ENCODE measurements around the gene SFXN4.
"Not testable (repeated sequence)": the region's sequence is repeated elsewhere in the genome, so short reads cannot be mapped to it uniquely, and the experiment has no call there.

SFXN4 gene

GRCh38 chr10:119105899-119106298 is 59.6 kb downstream of the SFXN4 start:
- not testable (repeated sequence) for DNase-seq (ENCODE audit: low read depth)

DNA sequence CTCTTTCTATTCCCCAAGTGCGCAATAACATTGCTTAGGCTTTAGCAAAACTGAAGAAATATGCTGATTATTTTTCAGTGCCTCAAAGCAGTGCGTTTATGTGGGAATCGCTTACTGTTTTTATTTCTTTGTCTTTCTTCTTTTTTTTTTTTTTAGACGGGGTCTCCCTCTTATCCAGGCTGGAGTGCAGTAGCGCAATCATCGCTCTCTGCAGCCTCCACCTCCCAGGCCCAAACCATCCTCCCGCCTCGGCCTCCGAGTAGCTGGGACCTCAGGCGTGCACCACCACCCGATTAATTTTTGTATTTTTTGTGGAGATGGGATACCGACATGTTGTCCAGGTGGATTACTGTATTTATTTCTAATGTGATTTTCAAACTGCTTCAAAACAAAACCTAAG is 60.4 kb downstream of the SFXN4 start:
- no peak for DNase-seq (ENCODE audit: low read depth)

GRCh38 chr10:119104654-119105015 is 60.9 kb downstream of the SFXN4 start:
- DNase-seq (ENCODE audit: low read depth), result peak; percentile 31

GRCh38 chr10:119103903-119104653 is 61.4 kb downstream of the SFXN4 start, which contains the start of gene DENND10:
Gene DENND10 (plus strand): TSS chr10:119104113. CDS start chr10:119104143, 30 bp downstream.
- peak; percentile 81 for DNase-seq (ENCODE audit: low read depth)

DNA sequence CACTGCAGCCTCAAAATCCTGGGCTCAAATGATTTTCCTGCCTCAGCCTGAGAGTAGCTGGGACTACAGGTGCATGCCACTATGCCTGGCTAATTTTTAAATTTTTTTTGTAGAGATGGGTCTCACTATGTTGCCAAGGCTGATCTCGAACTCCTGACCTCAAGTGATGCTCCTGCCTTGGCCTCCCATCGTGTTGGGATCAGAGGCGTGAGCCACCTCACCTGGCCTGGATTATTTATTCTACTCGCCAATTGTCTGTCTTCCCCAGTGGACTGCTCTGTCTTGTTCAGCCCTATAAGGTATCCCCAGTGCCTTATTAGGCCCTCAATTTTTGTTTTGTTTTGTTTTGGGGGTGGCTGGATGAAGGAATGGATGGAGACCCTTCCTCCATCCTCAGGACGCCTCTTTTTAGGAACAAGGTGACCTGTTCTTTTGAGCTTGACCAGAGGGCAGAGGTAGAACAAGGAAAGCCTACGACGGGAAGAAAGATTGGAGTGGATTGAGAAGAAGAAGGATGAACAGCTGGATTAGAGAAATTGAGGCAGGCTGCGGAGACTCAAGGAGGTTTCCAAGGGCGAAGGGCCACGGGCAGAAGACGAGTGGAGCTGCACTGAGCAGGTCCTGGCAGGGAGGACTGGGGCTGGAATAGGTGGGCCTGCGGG is 62.1 kb downstream of the SFXN4 start:
- no peak for DNase-seq (ENCODE audit: low read depth)

DNA sequence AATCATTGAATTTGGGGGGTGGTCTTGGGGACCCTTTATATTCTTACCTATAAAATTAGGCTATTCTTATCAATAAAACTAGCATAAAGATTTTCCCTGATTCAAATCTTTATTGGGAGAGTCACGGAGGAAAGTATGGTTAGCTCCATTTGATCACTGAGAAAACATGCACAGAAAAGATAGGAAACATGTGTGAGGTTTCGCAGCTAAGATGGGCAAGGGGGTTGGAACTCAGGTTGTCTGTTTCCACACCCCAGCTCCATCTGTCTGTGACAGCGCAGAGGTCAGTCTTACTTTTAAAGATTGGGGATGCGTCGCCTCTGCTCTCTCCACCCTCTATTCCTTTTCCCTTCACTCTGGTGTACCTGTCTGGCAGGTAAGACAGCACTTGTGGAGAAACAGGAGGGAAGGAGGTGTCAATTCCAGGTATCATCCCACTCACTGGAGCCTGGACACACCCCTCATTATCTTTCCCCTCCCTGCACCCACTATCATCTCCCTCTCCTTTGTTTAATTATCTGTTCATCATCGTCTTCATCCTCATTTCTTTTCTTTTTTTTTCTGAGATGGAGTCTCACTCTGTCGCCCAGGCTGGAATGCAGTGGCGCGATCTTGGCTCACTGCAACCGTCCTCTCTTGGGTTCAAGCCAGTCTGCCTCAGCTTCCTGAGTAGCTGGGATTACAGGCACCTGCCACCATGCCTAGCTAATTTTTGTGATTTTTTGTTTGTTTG is 64.0 kb downstream of the SFXN4 start:
- DNase-seq (ENCODE audit: low read depth), result no peak

GRCh38 chr10:119100434-119101238 is 64.9 kb downstream of the SFXN4 start:
- DNase-seq (ENCODE audit: low read depth), result no peak

- DNase-seq (ENCODE audit: low read depth), result no peak
These were observed 66.9 kb downstream of the SFXN4 start for GRCh38 chr10:119098576-119098975.

DNA sequence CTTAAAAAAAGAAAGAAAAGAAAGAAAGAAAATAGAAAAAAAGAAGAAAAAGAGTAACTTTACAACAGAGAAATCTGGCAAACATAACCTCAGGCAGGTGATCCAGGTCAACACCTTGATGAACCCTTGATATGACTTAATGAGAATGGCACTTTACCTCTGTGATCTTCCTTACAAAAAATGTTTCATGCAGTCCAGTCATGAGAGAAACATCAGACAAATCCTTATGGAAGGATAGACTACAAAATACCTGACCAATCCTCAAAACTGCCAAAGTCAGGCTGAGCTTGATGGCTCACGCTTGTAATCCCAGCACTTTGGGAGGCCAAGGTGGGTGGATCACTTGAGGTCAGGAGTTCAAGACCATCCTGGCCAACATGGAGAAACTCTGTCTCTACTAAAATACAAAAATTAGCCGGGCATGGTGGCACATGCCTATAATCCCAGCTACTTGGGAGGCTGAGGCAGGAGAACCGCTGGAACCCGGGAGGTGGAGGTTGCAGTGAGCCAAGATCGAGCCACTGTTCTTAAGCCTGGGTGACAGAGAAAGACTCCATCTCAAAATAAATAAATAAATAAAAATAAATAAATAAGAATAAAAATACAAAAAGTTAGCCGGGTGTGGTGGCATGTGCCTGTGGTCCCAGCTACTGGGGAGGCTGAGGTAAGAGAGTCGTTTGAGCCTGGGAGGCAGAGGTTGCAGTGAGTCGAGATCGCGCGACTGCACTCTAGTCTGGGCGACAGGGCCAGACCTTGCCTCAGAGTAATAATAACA is 68.7 kb downstream of the SFXN4 start:
- DNase-seq (ENCODE audit: low read depth), result not testable (repeated sequence)

DNA sequence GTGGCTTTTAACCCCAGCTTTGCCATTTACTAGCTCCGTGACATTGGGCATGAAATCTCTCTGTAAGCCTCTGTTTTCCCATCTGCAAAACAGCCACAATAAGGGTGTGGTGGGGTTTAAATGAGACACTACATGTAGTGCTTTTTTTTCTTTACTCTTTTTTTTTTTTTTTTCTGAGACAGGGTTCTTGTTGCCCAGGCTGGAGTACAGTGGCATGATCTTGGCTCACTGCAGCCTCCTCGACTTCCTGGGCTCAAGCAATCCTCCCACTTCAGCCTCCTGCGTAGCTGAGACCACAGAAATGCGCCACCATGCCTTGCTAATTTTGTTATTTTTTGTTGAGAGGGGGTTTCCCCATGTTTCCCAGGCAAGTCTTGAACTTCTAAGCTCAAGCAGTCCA is 69.9 kb downstream of the SFXN4 start:
- DNase-seq (ENCODE audit: low read depth), result no peak

DNA sequence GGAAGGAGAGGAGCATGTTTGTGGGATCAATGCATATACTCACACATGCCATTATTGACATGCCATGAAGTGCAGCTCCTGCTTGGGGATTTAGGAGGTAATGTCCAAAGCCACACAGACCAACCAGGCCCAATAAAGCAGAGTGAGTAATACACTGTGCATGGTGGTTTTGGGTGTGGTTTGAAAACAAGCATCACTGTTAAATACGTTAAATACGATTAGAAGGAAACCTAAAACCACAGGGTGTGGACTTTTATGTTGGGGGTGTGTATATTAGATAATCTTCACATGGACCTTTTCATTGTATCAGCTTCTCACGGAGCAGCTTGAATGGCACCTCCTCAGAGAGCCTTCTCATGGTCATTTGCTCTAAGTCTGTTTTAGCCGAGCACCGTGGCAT is 74.5 kb downstream of the SFXN4 start:
- DNase-seq (ENCODE audit: low read depth), result peak; percentile 71
